Thoracic aorta (tissue), 2 donors: ENCODE data around the gene CNTNAP2. TPM values are rescaled to one million over a fixed set of nuclear protein-coding genes. Genes with fewer than 3 reads are reported as not detected.

Source experiments
- ATAC-seq: fragments of 150-250 bp; one replicate; pipeline ENCODE4 v1.8.0; 2017; ENCODE audit warnings: low read depth; ENCODE audit not compliant: insufficient number of reproducible peaks, low FRiP score
- DNase-seq: peaks from one replicate; pipeline ENCODE4 v3.0.0-alpha.2; 2020; ENCODE audit warnings: low spot score
- H3K27ac ChIP-seq, 2 donors: fragments of 200-600 bp; sonication (generic); 1 replicate in 1 of 2; 2 replicates in 1 of 2; pipeline ENCODE4 v1.5.1; 2016; ENCODE audit warnings: mild to moderate bottlenecking in 2 of 2, moderate library complexity in 2 of 2
- H3K27me3 ChIP-seq: fragments of 200-600 bp; sonication (generic); replicated peaks from 2 replicates; pipeline ENCODE4 v1.6.0; 2016; ENCODE audit warnings: mild to moderate bottlenecking; ENCODE audit not compliant: insufficient read depth
- H3K36me3 ChIP-seq: fragments of 200-600 bp; sonication (generic); one replicate; pipeline ENCODE4 v1.5.1; 2016
- H3K4me1 ChIP-seq, 2 donors: fragments of 200-600 bp; sonication (generic); 1 replicate in 1 of 2; 2 replicates in 1 of 2; pipeline versions ENCODE4 v1.5.1 to v1.6.0; 2016; ENCODE audit warnings: low read depth in 2 of 2, mild to moderate bottlenecking in 1 of 2; ENCODE audit not compliant: control insufficient read depth in 1 of 2
- H3K4me3 ChIP-seq: fragments of 200-600 bp; sonication (generic); 2 replicates; pipeline ENCODE4 v1.5.1; 2016; ENCODE audit warnings: mild to moderate bottlenecking
- H3K9me3 ChIP-seq: fragments of 200-600 bp; sonication (generic); 2 replicates; pipeline ENCODE4 v1.5.1; 2016
- total RNA-seq, 2 donors: library from RNA; depleted of rRNA; stranded (reverse); fragments of >200 nt; gene quantifications; one replicate each; pipeline versions ENCODE4 v1.1.0 to v1.2.3, GENCODE V29; 2016
- TF ChIP-seq, protein P1 (sequence below): fragments of 200-600 bp; sonication (generic); IDR thresholded peaks from one replicate; pipeline ENCODE4 v1.5.1; 2019; ENCODE audit warnings: antibody characterized with exemption

The CNTNAP2 gene
- total RNA-seq, 2 donors from 2014 or later: not detected

DNA sequence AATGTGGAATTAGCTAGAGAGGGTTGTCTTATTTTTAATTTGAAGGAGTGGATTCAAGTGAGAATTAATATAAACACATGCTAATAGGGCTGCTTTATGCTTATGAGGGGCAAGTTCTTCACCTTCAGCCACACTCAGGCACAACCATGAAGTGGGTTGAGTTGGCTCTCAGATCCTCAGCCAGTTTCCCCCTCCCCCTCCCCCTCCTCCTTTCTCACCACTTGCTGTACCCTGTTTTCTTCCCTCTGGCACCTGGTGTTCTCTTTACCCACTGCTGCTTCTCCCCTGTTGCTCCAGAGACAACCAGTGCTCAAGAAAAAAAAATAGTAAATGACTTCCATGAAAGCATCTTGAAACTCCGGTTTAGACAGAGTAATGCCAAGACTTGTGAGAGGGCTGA is 1083.3 kb downstream of the CNTNAP2 start:
- no peak for DNase-seq

DNA sequence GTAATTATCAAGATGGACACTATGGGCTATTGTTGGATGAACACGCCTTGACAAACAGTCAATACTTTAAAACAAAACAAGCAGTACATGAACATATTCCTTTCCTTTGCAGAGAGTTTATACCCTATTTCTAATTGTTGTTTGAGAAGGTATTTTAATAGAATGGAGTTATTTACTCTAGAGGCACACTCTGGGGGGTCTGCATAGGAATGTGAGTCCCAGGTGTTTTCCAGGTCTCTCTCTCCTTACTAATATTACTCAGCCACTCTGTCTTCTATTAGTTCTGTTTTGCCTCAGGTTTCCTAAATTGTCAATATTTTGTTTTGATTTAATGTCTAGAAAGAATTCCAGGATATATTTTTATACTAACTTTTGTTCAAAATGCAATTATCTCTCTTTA is 1091.4 kb downstream of the CNTNAP2 start:
- H3K9me3 ChIP-seq: no peaks in the 10 kb centered on the region
- TF ChIP-seq, protein P1, sequence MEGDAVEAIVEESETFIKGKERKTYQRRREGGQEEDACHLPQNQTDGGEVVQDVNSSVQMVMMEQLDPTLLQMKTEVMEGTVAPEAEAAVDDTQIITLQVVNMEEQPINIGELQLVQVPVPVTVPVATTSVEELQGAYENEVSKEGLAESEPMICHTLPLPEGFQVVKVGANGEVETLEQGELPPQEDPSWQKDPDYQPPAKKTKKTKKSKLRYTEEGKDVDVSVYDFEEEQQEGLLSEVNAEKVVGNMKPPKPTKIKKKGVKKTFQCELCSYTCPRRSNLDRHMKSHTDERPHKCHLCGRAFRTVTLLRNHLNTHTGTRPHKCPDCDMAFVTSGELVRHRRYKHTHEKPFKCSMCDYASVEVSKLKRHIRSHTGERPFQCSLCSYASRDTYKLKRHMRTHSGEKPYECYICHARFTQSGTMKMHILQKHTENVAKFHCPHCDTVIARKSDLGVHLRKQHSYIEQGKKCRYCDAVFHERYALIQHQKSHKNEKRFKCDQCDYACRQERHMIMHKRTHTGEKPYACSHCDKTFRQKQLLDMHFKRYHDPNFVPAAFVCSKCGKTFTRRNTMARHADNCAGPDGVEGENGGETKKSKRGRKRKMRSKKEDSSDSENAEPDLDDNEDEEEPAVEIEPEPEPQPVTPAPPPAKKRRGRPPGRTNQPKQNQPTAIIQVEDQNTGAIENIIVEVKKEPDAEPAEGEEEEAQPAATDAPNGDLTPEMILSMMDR: no peak
- H3K27me3 ChIP-seq: no peaks in the 10 kb centered on the region
- H3K4me1 ChIP-seq: no peaks in the 10 kb centered on the region
- no peaks in the 10 kb centered on the region for H3K36me3 ChIP-seq
- no peak for ATAC-seq
- DNase-seq: no peak
- H3K4me3 ChIP-seq: no peak overlapping the region
- H3K27ac ChIP-seq: no peak overlapping the region

More for the DNA sequence above, 1083.3 kb downstream of the CNTNAP2 start:
- TF ChIP-seq, protein P1: no peak
- Histone ChIP-seq H3K27me3 (no peaks in the 10 kb centered on the region), H3K4me1 (no peaks in the 10 kb centered on the region), H3K4me3 (no peak overlapping the region), H3K9me3 (no peaks in the 10 kb centered on the region), H3K36me3 (no peaks in the 10 kb centered on the region), H3K27ac (no peak overlapping the region)
- ATAC-seq: no peak

DNA sequence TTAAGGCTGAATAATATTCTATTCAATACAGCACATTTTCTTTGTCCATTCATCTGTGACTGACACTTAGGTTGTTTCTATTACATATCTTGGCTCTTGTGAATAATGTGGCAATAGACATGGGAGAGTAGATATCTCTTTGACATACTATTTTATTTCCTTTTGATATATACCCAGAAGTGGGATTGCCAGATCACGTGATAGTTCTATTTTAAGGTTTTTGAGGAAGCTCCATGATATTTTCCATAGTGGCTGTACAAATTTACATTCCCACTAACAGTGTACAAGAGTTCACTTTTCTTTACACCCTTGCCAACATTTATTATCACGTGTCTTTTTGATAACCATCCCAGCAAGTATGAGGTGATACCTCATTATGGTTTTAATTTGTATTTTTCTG is 1114.7 kb downstream of the CNTNAP2 start:
- H3K4me3 ChIP-seq: no peak overlapping the region
- no peaks in the 10 kb centered on the region for H3K27me3 ChIP-seq
- ATAC-seq: no peak
- TF ChIP-seq, protein P1: no peak
- no peaks in the 10 kb centered on the region for H3K4me1 ChIP-seq
- H3K27ac ChIP-seq: no peak overlapping the region
- no peaks in the 10 kb centered on the region for H3K36me3 ChIP-seq
- DNase-seq: no peak
- no peaks in the 10 kb centered on the region for H3K9me3 ChIP-seq

DNA sequence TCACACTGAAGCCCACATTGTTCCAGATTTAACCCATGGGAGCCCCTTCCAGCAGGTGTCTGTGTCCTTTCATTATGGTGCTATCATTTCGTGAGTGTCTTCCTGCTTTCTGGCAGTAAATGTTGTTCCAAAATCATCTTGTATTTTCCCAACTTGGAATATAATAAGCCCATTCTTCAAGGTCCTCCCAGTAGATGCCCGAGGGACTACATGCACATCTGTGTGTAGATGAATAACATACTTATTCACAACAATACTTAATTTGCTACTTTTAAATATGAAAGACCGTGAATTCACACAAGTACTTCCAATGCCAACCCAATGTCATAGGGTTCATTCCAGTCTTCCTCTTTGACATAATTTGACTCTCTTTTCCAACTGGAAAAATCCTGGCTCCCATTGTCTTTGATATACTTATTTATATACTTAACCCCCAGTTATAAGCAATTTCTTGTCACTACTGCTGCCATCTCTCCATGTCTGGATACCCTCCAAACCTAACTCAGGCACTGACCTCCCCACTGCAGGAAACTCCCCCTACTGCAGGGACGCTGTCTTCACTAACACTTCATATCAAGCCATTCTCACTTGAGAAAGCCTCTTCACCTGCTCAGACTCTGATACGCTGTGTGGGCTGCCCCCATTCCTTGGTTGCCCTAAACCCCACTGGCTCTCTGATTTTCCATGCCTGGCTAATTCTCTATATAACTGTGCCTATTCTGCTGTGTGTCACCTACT is 1119.2 kb downstream of the CNTNAP2 start:
- no peaks in the 10 kb centered on the region for H3K4me1 ChIP-seq
- no peaks in the 10 kb centered on the region for H3K27me3 ChIP-seq
- no peak overlapping the region for H3K4me3 ChIP-seq
- TF ChIP-seq, protein P1: no peak
- H3K36me3 ChIP-seq: no peaks in the 10 kb centered on the region
- DNase-seq (no peak), ATAC-seq (no peak)
- H3K9me3 ChIP-seq: no peaks in the 10 kb centered on the region
- H3K27ac ChIP-seq: no peak overlapping the region

DNA sequence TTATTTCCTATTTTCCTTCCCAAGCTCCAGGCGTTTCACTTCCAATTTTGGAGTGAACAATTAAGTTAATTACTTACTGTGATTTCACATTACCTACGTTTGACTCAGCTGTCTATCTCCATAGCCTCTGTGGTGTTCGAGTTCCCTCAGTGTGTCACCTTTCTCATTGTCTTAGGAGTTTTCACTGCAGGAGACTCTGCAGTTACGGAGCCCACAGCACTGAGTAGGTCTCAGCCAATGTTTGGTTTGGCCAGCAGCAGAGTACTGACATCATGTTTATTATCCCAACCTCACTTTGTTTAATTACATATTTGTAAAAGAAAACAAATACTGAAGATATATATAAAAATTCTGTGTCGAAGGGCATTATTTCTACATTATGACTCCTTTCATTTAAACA is 1123.9 kb downstream of the CNTNAP2 start:
- DNase-seq (no peak), ATAC-seq (no peak)
- TF ChIP-seq, protein P1: no peak
- no peak overlapping the region for H3K27ac ChIP-seq
- H3K9me3 ChIP-seq: no peaks in the 10 kb centered on the region
- no peaks in the 10 kb centered on the region for H3K36me3 ChIP-seq
- H3K4me1 ChIP-seq: no peaks in the 10 kb centered on the region
- no peaks in the 10 kb centered on the region for H3K27me3 ChIP-seq
- H3K4me3 ChIP-seq: no peak overlapping the region
